Memory B cell (primary cell): ENCODE results near the gene SIK3.

ENCODE experiments used
- ATAC-seq: fragments of 150-1000 bp; cut with Tn5 transposase; 2 replicates; pipeline ENCODE4 v1.10.0; 2021; ENCODE audit warnings: low read depth, mild to moderate bottlenecking, moderate library complexity
- DNase-seq, 2 donors: peaks; one replicate each; pipeline ENCODE4 v3.0.0; 2022; ENCODE audit warnings: low spot score in 2 of 2
- H3K27ac Mint-ChIP-seq: one replicate; pipeline ENCODE4 v1.8.0; 2022; ENCODE audit warnings: mild to moderate bottlenecking, moderate library complexity, mixed read lengths
- H3K27me3 Mint-ChIP-seq: one replicate; pipeline ENCODE4 v1.8.0; 2022; ENCODE audit warnings: mixed read lengths
- H3K36me3 Mint-ChIP-seq: one replicate; pipeline ENCODE4 v1.8.0; 2022; ENCODE audit warnings: mild to moderate bottlenecking, mixed read lengths
- H3K4me1 Mint-ChIP-seq: one replicate; pipeline ENCODE4 v1.8.0; 2022; ENCODE audit warnings: mixed read lengths
- H3K4me3 Mint-ChIP-seq: one replicate; pipeline ENCODE4 v1.8.0; 2022; ENCODE audit warnings: mild to moderate bottlenecking, moderate library complexity, mixed read lengths
- H3K9me3 Mint-ChIP-seq: one replicate; pipeline ENCODE4 v1.8.0; 2022; ENCODE audit warnings: mixed read lengths

SIK3 gene

DNA sequence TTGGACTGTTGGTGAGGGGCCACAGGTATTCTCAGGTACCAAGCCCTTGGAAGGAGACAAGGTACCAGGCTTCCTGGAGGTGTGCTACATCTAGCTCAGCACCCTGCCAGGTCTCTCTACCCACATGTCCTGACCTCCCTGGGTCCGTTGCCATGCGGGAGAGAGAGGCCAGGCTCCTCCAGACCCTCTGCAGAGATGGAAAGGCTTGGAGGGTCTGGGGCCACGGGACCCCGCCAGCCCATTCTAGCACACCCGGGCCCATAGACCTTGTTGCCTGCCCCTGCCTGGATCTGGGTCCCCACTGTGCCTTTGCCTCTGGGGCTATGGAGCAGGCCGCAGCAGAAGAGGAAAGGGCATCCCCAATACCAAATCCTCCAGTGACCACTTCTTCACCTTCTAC is 270.8 kb downstream of the SIK3 start:
- Mint-ChIP-seq H3K36me3 (no peaks in the 10 kb centered on the region), H3K4me1 (no peaks in the 10 kb centered on the region), H3K27ac (no peak overlapping the region), H3K4me3 (no peak overlapping the region), H3K27me3 (peaks cover 2% of the 10 kb centered on the region), H3K9me3 (no peaks in the 10 kb centered on the region)
- DNase-seq (no peak), ATAC-seq (no peak)

DNA sequence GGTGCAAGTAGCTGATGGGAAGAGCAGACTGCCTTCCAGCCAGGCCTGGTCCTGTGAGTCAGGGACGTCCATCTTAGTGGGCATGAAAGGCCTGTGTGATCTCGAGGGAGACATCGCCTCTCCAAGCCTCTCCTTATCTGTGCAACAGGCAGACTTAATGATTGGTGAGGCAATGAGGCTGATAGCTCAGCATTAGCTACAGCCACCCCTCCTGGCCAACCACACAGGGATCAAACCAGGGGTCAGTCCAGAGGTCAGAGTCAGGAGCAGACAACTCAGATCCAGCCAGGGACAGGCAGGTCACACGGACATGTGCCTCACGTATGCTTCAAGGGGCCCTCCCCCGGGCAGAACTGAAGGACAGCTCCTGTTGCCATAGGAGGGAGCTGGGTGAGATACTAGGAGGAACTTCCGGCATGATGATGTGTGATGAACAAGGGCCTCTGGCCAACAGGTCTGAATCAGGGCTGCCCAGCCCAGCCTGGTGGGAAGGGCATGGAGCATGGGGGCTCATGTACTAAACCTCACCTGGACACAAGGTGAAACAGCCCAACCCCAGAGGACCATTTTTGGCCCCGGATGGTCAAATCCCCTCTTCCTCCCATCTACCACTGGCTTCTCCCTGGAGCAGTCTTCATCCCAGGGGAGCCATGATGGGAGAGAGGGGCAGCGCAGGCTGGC is 271.3 kb downstream of the SIK3 start:
- Mint-ChIP-seq H3K27ac (no peak overlapping the region), H3K4me3 (no peak overlapping the region), H3K9me3 (no peaks in the 10 kb centered on the region), H3K27me3 (peaks cover 2% of the 10 kb centered on the region), H3K36me3 (no peaks in the 10 kb centered on the region), H3K4me1 (no peaks in the 10 kb centered on the region)
- DNase-seq (no peak), ATAC-seq (no peak)

DNA sequence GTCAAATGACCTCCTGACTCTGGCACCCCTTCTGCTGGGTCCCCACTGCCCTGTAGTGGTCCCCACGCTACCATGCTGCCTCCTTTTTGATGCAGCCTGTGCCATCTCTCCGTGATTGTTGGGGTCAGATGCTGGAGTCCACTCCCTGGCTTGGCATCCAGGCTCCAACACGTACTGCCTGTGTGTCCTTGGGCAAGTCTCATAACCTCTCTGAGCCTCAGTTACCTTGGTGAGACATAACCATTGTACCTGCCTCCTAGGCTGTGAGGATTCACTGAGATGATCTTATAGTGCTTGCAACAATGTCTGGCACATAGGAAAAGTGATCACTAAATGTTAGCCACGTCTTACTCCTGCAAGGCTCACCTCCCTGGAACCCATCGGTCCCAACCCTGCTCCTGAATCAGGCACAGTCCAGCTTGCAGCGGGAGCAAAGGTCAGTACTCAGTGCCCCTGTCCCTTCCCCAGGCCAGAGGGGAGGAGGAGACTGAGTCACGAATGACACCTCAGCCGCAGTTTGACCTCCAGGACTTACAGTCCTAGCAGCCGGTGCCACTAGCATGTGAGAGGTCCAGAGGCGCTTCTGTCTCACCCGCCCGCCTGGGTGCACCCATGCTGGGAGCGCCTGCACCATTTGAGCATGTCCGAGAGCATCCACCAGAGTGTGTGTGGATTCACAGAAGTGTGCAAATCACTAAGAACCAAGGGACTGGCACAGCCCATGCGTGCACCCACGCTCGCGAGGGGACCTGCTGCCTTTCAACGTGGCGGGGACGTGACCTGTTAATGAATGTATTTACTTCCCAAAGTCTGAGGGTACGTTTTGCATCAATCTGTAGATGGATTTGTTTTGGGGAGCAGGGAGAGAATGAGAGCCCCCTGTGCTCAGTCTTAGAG is 272.1 kb downstream of the SIK3 start:
- Mint-ChIP-seq H3K27ac (no peak overlapping the region), H3K9me3 (no peaks in the 10 kb centered on the region), H3K36me3 (no peaks in the 10 kb centered on the region), H3K27me3 (peaks cover under 1% of the 10 kb centered on the region), H3K4me1 (no peaks in the 10 kb centered on the region), H3K4me3 (no peak overlapping the region)
- no peak for ATAC-seq
- no peak for DNase-seq

DNA sequence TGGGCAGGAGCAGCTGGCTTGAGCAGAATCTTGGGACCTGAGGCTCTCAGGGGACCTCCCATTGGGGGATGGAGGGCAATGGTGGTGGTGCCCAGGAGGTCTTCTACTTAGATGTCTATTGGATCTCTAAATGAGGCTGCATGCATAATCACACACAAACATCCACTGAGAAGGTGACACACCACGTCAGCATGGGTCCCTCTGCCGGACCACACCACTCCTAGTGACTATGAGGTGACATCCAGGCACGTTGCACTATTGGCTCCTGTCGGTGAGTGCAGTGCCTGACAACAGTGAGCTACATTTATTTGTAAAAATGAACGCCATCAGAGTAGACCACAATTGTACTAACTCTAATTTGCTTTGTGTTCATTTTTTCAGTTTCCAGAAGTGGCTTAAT is 272.8 kb downstream of the SIK3 start:
- no peak overlapping the region for H3K4me3 Mint-ChIP-seq
- no peak for ATAC-seq
- H3K27me3 Mint-ChIP-seq = no peaks in the 10 kb centered on the region
- no peak overlapping the region for H3K27ac Mint-ChIP-seq
- H3K36me3 Mint-ChIP-seq = no peaks in the 10 kb centered on the region
- H3K4me1 Mint-ChIP-seq = no peaks in the 10 kb centered on the region
- H3K9me3 Mint-ChIP-seq = no peaks in the 10 kb centered on the region
- no peak for DNase-seq

DNA sequence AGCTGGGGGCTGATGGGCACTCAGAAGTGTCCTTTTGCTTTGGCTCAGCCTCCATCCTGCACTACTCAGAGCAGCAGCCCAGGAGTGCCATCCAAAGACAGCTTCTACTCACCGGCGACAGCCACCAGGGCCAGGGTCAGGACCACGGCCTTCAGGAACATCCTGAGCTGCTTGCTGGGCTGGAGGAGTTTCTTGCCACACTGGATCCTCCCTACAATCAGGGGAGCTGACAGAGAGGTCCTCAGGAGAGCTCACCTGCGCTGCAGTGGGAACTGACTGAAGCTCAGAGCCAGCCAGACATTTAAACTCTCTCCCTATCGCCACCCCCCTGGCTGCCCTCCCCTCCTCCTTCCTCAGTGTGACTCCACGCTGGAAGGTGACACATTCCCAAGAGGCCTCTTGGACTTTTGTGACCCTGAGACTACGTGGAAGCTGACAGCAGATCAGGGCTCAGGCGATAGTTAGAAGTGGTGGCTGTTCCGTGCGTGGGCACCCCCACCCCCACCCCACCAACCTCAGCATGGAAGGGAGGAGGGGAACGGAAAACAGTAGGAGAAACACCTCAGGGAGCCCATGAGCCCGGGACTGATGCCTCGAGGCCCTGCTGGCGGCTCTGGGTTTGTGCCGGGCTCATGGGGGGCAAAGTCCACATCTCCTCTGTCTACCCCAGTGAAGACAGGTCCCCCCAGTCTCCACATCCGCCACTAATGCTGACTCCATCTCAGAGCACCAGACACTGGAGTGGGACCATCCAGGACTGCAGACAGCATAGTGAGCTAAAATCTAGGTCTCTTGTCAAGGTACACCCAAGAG is 275.0 kb downstream of the SIK3 start, which contains the start of gene APOA4:
Gene APOA4 (minus strand): TSS at position 274 of the 813 bp plus-strand sequence. CDS start 113 bp downstream, at position 161.
- Mint-ChIP-seq H3K27me3 (no peaks in the 10 kb centered on the region), H3K4me1 (no peaks in the 10 kb centered on the region), H3K27ac (no peak within 1 kb of the TSS)

DNA sequence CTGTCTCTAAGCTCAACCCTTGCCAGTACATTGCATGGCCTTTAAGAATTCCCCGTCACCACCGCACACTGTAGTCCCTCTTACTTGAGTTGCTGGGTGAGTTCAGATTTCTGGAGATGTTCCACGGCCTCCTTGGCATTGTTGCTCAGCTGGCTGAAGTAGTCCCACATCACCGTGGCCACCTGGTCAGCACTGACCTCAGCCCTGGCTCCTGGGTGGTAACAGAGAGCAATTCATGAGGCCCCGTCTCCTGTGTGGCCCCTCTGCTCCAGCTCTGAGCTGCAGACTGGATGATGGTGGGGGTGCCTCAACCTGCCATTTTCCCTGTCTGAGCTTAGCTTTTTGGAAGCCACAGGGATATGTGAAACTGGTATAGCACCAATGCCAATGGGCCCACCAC is 275.7 kb downstream of the SIK3 start:
- Mint-ChIP-seq H3K4me3 (no peak overlapping the region), H3K9me3 (no peaks in the 10 kb centered on the region), H3K4me1 (no peaks in the 10 kb centered on the region), H3K27ac (no peak overlapping the region), H3K27me3 (no peaks in the 10 kb centered on the region), H3K36me3 (no peaks in the 10 kb centered on the region)
- ATAC-seq (no peak), DNase-seq (no peak)

More for the DNA sequence above, 275.0 kb downstream of the SIK3 start, which contains the start of gene APOA4:
- no peak for DNase-seq
- Mint-ChIP-seq H3K9me3 (no peaks in the 10 kb centered on the region), H3K36me3 (no peaks in the 10 kb centered on the region), H3K4me3 (no peak within 1 kb of the TSS)
- ATAC-seq = no peak

DNA sequence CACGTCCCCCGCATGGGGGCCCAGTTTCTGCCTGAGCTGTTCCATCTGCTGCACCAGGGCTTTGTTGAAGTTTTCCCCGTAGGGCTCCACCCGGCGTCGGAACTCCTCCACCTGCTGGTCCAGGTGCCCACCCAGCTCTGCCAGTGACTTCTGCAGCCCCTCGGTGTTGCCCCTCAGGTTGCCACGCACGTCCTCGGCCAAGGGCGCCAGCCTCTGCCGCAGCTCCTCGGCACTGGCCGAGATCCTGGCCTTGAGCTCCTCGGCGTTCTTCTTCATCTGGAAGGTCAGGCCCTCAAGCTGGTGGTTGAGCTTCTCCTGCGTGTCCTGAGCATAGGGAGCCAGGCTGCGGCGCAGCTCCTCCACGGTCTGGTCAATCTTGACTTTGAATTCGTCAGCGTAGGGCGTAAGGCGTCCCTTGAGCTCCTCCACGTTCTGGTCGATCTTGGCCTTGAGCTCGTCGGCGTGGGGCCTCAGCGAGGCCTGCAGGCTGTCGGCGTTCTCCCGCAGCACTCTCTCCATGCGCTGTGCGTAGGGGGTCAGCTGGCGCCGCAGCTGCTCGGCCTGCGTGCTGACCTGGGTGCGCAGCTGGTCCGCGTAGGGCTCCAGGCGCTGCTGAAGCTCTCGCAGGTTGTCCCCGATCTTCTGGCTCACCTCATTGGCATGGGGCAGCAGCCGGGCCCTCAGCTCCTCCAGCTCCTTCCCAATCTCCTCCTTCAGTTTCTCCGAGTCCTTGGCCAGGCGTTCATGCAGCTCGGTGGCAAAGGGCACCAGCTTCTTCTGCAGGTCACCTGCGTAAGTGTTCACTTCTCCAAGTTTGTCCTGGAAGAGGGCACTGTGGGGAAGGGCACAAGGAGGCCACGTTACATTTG is 276.9 kb downstream of the SIK3 start:
- no peaks in the 10 kb centered on the region for H3K36me3 Mint-ChIP-seq
- H3K9me3 Mint-ChIP-seq = no peaks in the 10 kb centered on the region
- ATAC-seq (no peak), DNase-seq (no peak)
- no peak overlapping the region for H3K4me3 Mint-ChIP-seq
- H3K27me3 Mint-ChIP-seq = no peaks in the 10 kb centered on the region
- no peaks in the 10 kb centered on the region for H3K4me1 Mint-ChIP-seq
- H3K27ac Mint-ChIP-seq = no peak overlapping the region

DNA sequence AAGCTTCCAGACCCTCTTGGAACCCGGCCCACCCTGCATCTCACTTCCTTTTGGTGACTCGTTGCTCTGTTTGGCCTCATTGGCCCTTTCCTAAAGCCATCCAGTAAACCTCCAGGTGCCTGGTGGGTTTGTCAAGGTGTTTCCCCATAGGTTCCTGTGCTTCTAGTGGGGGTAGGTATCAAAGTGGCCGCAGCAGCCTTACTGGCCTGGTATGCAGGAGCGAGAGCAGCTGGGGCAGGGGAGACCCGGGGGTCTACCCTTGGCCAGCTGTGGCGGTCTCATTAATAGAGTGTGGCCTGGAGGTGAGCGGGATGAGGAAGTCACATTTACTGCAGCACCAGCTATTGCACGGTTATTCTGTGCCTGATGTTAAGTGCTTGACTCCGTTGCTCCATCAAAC is 279.2 kb downstream of the SIK3 start:
- DNase-seq (no peak), ATAC-seq (no peak)
- no peak overlapping the region for H3K27ac Mint-ChIP-seq
- no peaks in the 10 kb centered on the region for H3K36me3 Mint-ChIP-seq
- no peaks in the 10 kb centered on the region for H3K9me3 Mint-ChIP-seq
- no peak overlapping the region for H3K4me3 Mint-ChIP-seq
- H3K4me1 Mint-ChIP-seq = no peaks in the 10 kb centered on the region
- H3K27me3 Mint-ChIP-seq = peaks cover 2% of the 10 kb centered on the region

DNA sequence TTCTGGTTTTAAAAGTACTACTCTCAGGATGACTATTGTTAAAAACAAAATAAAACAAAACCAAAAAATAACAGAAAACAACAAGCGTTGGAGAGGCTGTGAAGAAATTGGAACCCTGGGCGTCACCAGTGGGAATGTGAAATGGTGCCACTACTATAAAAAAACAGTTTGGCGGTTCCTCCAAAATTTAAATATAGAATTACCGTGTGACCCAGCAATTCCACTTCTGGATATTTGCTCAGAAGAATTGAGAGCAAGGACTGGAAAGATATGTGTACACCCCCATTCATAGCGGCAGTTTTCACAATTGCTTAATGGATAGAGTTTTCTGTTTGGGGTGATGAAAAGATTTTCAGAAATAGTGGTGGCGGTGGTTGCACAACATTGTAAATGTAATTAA is 283.7 kb downstream of the SIK3 start:
- Mint-ChIP-seq H3K36me3 (no peaks in the 10 kb centered on the region), H3K27me3 (peaks cover 2% of the 10 kb centered on the region), H3K27ac (no peak overlapping the region), H3K4me1 (no peaks in the 10 kb centered on the region), H3K4me3 (no peak overlapping the region), H3K9me3 (no peaks in the 10 kb centered on the region)
- no peak for DNase-seq
- ATAC-seq = no peak

DNA sequence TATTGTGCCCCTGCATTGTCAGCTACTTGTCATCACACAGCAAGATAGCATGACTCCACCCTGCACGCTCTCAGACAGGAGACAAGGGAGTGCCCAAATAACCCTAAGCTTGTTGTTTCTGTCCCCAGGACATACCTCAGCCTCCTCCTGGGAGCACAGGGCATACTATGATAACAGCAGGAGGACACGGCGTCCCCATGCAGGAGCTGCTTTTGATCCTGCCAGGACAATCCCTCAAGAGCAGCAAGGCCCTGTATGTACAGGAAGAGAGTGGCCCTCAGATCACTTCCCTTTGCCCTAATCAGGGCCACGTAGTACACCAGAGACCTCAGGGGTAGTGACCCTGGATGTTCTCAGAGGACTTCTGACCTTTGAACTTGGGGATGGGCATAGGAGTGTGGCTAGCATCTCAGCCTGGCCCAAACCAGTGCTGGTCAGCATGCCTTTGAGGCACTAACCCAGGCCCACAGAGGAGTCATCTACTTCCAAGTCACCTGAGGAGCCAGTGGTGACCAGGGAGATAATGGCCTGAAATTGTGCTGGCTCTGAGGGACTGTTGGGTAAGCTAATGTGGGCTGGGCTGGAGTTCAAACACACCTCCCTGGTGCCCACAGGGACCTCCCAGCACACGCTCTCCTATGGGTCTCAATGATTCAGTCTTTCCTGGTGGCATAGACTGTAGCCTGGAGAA is 284.3 kb downstream of the SIK3 start:
- no peak for ATAC-seq
- Mint-ChIP-seq H3K27ac (no peak overlapping the region), H3K4me1 (no peaks in the 10 kb centered on the region), H3K9me3 (no peaks in the 10 kb centered on the region), H3K4me3 (no peak overlapping the region), H3K27me3 (peaks cover 4% of the 10 kb centered on the region), H3K36me3 (no peaks in the 10 kb centered on the region)
- no peak for DNase-seq

DNA sequence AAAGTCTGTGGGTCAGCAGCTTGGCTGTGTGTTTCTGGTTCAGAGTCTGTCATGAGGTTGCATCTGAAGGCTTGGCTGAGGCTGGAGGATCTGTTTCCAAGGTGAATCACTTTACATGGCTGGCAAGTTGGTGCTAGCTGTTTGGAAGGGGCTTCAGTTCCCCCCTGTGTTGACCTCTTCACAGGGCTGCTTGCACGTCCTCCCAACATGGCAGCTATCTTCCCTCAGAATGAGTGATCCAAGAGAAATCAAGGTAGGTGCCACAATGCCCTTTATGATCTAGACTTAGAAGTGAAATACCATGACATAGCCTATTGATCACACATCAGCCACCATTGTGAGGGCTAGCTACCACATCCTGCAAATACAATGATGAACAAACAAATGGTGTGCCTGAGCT is 285.1 kb downstream of the SIK3 start:
- H3K36me3 Mint-ChIP-seq = no peaks in the 10 kb centered on the region
- no peaks in the 10 kb centered on the region for H3K9me3 Mint-ChIP-seq
- H3K4me3 Mint-ChIP-seq = no peak overlapping the region

DNA sequence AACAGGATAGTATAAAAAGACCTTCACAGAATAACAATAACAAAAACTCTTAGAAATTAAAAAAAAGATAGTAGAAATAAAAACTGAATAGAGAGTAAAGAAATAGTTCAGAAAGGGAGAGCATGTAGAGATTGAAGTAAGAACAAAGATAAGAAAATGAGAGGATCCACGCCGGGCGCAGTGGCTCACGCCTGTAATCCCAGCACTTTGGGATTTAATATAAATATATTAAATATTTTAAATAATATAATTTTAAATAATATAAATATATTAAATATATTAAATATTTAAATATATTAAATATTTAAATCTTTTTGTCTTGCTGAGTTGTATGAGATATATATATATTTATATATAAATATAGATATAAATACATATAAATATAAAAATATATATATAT is 286.1 kb downstream of the SIK3 start:
- Mint-ChIP-seq H3K27me3 (peaks cover 8% of the 10 kb centered on the region), H3K9me3 (no peaks in the 10 kb centered on the region), H3K36me3 (no peaks in the 10 kb centered on the region), H3K27ac (no peak overlapping the region), H3K4me1 (no peaks in the 10 kb centered on the region), H3K4me3 (no peak overlapping the region)
- ATAC-seq = no peak
- DNase-seq = no peak

More for the DNA sequence above, 285.1 kb downstream of the SIK3 start:
- ATAC-seq (no peak), DNase-seq (no peak)
- H3K4me1 Mint-ChIP-seq = no peaks in the 10 kb centered on the region
- H3K27ac Mint-ChIP-seq = no peak overlapping the region
- H3K27me3 Mint-ChIP-seq = peaks cover 4% of the 10 kb centered on the region

DNA sequence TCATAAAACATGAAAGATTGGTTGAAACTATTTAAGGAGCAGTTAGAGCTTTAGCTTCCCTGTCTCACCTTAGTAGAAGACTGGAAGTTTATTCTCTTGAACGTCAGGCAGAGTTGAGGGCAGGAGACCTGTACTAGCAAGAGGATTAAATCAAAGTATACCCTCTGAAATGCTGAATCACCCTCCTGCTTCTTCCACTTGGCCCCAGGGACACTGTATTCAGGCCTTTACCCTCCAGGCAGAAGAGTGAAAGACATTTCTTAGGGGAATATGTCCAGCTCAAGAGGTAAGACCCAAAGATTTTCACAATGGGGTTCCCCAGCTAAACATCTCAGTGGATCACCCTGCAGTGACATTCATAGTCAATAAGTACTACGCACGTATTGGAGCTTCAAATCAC is 287.0 kb downstream of the SIK3 start:
- no peaks in the 10 kb centered on the region for H3K36me3 Mint-ChIP-seq
- ATAC-seq (no peak), DNase-seq (no peak)
- H3K9me3 Mint-ChIP-seq = no peaks in the 10 kb centered on the region
- no peak overlapping the region for H3K27ac Mint-ChIP-seq
- H3K4me3 Mint-ChIP-seq = no peak overlapping the region
- H3K27me3 Mint-ChIP-seq = peaks cover 9% of the 10 kb centered on the region
- no peaks in the 10 kb centered on the region for H3K4me1 Mint-ChIP-seq
